NT2/D1 (cell line): ENCODE results near the gene SOCS3.

Source experiments
- YY1 ChIP-seq: IDR thresholded peaks from 2 replicates; pipeline ENCODE4 v1.6.1; 2011; ENCODE audit not compliant: insufficient read length, insufficient read depth
- ZNF274 ChIP-seq: IDR thresholded peaks from 2 replicates; pipeline ENCODE4 v1.6.1; 2011; ENCODE audit warnings: mild to moderate bottlenecking, low read depth, low read length

- TF ChIP-seq YY1 (no peak), ZNF274 (no peak)
Measured at GRCh38 chr17:78355045-78355641, 4.7 kb downstream of the SOCS3 start.
